B cell (primary cell): ENCODE measurements around the gene TBX4.

Experiments
- EZH2 ChIP-seq: IDR thresholded peaks from 2 replicates; pipeline ENCODE4 v1.6.1; 2012; ENCODE audit warnings: borderline replicate concordance, low read depth, mild to moderate bottlenecking, moderate library complexity, low read length; ENCODE audit not compliant: insufficient read depth, poor library complexity, severe bottlenecking
- TF ChIP-seq, protein P1 (sequence below): fragments of 200-600 bp; IDR thresholded peaks from one replicate; pipeline ENCODE4 v1.8.0; 2022; ENCODE audit warnings: antibody characterized with exemption, mild to moderate bottlenecking

DNA sequence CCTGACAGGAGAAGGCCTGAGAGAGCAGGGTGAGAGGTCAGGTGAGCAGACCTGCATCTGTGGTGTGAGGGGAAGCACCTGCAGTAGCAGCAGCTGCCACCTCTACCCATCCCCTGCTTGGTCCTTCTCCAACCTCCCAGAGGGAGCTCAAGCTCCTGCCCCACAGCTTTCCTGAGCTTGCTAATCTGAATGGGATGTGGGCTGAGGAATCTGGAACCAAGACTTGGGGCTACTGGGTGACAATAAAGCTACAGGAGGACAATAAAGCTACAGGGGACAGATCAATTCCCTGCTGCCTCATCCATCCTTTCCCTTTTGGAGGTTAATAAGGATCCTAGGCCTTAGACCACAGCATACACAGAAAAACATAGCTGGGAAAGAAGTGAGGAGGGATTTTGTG is 4.9 kb upstream of the TBX4 start:
- TF ChIP-seq, protein P1, sequence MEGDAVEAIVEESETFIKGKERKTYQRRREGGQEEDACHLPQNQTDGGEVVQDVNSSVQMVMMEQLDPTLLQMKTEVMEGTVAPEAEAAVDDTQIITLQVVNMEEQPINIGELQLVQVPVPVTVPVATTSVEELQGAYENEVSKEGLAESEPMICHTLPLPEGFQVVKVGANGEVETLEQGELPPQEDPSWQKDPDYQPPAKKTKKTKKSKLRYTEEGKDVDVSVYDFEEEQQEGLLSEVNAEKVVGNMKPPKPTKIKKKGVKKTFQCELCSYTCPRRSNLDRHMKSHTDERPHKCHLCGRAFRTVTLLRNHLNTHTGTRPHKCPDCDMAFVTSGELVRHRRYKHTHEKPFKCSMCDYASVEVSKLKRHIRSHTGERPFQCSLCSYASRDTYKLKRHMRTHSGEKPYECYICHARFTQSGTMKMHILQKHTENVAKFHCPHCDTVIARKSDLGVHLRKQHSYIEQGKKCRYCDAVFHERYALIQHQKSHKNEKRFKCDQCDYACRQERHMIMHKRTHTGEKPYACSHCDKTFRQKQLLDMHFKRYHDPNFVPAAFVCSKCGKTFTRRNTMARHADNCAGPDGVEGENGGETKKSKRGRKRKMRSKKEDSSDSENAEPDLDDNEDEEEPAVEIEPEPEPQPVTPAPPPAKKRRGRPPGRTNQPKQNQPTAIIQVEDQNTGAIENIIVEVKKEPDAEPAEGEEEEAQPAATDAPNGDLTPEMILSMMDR, result no peak
- no peak for TF ChIP-seq EZH2
